ENCODE results near the gene GABRE. TPM values are rescaled to one million over a fixed set of nuclear protein-coding genes. Genes with fewer than 3 reads are reported as not detected.
"Not testable (repeated sequence)": the region's sequence is repeated elsewhere in the genome, so short reads cannot be mapped to it uniquely, and the experiment has no call there.

Gene GABRE
- total RNA-seq, 1 donor from 2014 or later = 85.0 TPM

- no peak for DNase-seq (ENCODE audit: low spot score)
These were observed 4.4 kb downstream of the GABRE start for GRCh38 chrX:151970027-151970426.

DNA sequence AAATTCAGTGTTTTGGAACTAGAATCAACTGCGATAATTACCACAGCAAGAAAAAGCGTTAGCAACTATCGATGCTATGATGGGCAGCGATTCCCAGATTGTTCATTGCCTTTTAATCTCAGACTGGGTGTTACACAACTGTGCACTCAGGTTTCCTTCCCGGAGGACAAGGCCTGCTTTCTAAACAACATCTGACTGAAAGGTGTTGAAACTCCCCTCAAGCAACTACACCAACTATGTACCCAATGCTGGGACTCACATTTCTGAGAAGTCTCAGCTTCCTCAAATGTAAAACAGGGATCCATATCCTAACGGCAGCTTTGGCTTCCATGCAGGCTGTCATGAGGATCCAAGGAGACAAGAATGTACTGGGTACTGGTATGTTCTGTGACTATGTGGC lies 8.2 kb downstream of the GABRE start:
- no peak for DNase-seq (ENCODE audit: low spot score)

- DNase-seq (ENCODE audit: low spot score) = no peak
These were observed 12.4 kb downstream of the GABRE start for GRCh38 chrX:151962034-151962433.

- no peak for DNase-seq (ENCODE audit: low spot score)
These were observed 16.4 kb downstream of the GABRE start for GRCh38 chrX:151958101-151958500.

- DNase-seq (ENCODE audit: low spot score) = no peak
These were observed 19.7 kb downstream of the GABRE start for GRCh38 chrX:151954730-151955129.

GRCh38 chrX:151938172-151938571 lies 36.3 kb downstream of the GABRE start:
- DNase-seq (ENCODE audit: low spot score) = no peak

GRCh38 chrX:151935358-151935757 lies 39.1 kb downstream of the GABRE start:
- DNase-seq (ENCODE audit: low spot score) = no peak

GRCh38 chrX:151929126-151929525 lies 45.4 kb downstream of the GABRE start:
- no peak for DNase-seq (ENCODE audit: low spot score)

DNA sequence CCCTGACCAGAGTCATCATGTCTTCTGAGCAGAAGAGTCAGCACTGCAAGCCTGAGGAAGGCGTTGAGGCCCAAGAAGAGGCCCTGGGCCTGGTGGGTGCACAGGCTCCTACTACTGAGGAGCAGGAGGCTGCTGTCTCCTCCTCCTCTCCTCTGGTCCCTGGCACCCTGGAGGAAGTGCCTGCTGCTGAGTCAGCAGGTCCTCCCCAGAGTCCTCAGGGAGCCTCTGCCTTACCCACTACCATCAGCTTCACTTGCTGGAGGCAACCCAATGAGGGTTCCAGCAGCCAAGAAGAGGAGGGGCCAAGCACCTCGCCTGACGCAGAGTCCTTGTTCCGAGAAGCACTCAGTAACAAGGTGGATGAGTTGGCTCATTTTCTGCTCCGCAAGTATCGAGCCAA lies 50.8 kb downstream of the GABRE start:
- no peak for DNase-seq (ENCODE audit: low spot score)

- no peak for DNase-seq (ENCODE audit: low spot score)
These were observed 51.8 kb downstream of the GABRE start for GRCh38 chrX:151922692-151923091.

DNA sequence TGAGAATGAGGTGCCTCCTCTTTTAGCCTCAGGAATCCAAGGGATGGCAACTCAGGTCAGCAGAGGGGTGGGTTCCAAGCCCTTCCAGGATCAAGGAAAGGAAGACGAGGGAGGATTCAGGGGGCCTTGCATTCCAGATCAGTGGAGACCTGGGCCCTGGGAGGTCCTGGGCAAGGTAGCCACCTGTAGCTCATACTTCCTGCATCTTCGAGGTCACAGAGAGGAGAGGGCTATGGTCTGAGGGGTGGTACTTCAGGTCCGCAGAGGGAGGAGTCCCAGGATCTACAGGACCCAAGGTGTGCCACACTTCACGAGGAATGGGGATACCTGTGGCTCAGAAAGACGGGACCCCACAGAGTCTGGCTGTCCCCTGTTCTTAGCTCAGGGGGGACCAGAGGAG lies 52.6 kb downstream of the GABRE start:
- no peak for DNase-seq (ENCODE audit: low spot score)

GRCh38 chrX:151921292-151921691 lies 53.2 kb downstream of the GABRE start:
- DNase-seq (ENCODE audit: low spot score) = no peak

- DNase-seq (ENCODE audit: low spot score) = no peak
These were observed 53.9 kb downstream of the GABRE start for GRCh38 chrX:151920530-151920929.

DNA sequence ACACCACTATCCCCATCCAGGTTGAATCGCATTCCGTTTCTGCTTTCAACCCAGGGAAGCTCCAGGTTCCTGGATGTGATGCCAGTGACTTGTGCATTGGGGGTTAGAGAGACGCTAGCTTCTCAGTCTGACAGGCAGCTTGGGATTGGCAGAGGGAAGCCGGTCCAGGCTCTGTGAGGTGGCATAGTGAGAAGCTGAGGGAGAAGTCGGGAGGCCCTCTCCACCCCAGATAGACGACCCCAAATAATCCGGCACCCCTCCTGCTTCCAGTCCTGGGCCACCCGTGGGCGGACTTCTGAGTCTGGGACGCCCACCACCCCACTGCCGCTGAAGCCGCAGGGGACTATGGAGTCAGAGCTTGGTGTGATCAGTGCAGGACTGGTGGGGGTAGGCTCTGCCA lies 54.4 kb downstream of the GABRE start:
- no peak for DNase-seq (ENCODE audit: low spot score)

- DNase-seq (ENCODE audit: low spot score) = no peak
These were observed 54.9 kb downstream of the GABRE start for GRCh38 chrX:151919610-151920009.

GRCh38 chrX:151918736-151919135 lies 55.7 kb downstream of the GABRE start:
- DNase-seq (ENCODE audit: low spot score) = not testable (repeated sequence)

DNA sequence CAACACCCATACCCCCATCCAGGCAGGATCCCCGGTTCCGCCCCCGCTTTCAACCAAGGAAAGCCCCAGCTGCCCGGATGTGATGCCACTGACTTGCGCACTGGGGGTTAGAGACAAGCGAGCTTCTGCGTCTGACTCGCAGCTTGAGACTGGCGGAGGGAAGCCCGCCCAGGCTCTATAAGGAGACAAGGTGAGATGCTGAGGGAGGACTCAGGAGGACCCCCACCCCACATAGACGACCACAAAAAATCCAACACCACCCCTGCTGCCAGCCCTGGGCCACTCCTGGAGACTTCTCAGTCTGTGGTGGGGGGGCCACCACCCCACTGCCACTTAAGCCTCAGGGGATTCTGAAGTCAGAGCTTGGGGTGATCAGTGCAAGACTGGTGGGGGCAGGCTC lies 61.7 kb downstream of the GABRE start, which contains the start of gene MAGEA4:
Gene MAGEA4, plus strand, starts transcription at position 110 of the 400 bp plus-strand sequence. CDS start 10,776 bp downstream, outside the sequence.
- DNase-seq (ENCODE audit: low spot score) = no peak

DNA sequence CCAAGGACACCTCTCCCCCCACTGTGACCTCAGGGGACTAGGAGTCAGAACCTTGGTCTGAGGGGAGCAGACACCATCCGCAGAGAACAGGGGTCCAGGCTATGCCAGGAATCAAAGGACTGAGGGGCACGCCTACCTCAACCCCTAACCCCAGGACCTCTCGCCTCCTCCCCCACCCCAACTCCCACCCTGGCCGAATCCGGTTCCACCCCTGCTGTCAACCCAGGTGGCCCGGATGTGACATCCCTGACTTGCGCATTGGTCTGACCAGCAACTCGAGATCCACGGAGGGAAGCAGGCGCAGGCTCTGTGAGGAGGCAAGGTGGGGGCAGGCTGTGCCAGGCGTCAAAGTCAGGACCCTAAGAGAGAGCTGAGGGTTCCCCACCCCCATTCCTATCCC lies 62.3 kb downstream of the GABRE start:
- DNase-seq (ENCODE audit: low spot score) = no peak

DNA sequence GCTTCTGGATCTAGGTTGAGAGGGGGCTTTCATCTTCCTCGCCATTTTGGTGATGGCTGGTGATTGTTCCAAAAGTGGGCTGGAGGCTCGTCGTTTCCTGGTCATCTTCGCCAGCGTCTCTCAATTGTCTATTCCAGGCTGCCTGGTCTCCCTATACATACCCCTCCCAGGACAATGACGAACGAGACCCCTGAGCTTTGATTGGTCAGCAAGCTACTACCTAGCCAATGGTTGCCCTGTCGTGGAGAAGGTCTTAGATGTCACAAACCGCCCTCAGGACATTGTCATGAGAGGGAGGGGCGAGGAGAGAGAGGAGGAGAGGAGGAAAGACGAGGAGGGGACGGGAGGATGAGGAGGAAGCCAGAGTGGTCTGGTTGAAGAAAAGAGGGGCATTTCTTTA lies 69.5 kb downstream of the GABRE start:
- DNase-seq (ENCODE audit: low spot score) = no peak

Other genes starting within 250 kb of the GABRE start
- gene CNGA2, start 239.9 kb downstream of the GABRE start, total RNA-seq = not detected
- not detected for gene MAGEA4, start 61.8 kb downstream of the GABRE start, total RNA-seq
- not detected for gene MAGEA10, start 163.9 kb upstream of the GABRE start, total RNA-seq